Memory B cell (primary cell): ENCODE data around the gene NRXN3.

Experiments
- ATAC-seq: fragments of 150-1000 bp; cut with Tn5 transposase; 2 replicates; pipeline ENCODE4 v1.10.0; 2021; ENCODE audit warnings: low read depth, mild to moderate bottlenecking, moderate library complexity
- DNase-seq, 2 donors: peaks; one replicate each; pipeline ENCODE4 v3.0.0; 2022; ENCODE audit warnings: low spot score in 2 of 2
- H3K27ac Mint-ChIP-seq: one replicate; pipeline ENCODE4 v1.8.0; 2022; ENCODE audit warnings: mild to moderate bottlenecking, moderate library complexity, mixed read lengths
- H3K27me3 Mint-ChIP-seq: one replicate; pipeline ENCODE4 v1.8.0; 2022; ENCODE audit warnings: mixed read lengths
- H3K36me3 Mint-ChIP-seq: one replicate; pipeline ENCODE4 v1.8.0; 2022; ENCODE audit warnings: mild to moderate bottlenecking, mixed read lengths
- H3K4me1 Mint-ChIP-seq: one replicate; pipeline ENCODE4 v1.8.0; 2022; ENCODE audit warnings: mixed read lengths
- H3K4me3 Mint-ChIP-seq: one replicate; pipeline ENCODE4 v1.8.0; 2022; ENCODE audit warnings: mild to moderate bottlenecking, moderate library complexity, mixed read lengths
- H3K9me3 Mint-ChIP-seq: one replicate; pipeline ENCODE4 v1.8.0; 2022; ENCODE audit warnings: mixed read lengths

NRXN3 gene

DNA sequence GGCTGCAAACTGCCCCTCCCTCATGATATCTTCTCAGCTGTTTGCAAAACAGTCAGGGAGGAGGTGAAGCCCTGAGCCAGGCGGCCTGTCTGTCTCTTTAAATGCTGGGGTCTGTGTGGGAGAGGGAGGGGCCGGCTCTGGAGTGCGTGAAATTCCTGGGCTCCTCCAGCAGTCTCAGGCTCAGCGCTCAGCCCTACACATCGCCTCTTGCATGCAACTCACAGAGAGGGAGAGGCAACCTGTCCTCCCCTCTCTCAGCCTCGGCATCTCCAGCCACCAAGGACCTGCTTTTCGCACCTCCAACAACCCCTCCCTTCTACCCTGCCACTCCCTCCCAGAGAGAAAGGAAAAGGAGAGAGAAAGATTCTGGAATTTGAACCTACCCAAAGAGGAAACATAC is at the start of gene NRXN3:
Gene NRXN3, plus strand, starts transcription at position 171 of the 400 bp plus-strand sequence. CDS start 72,721 bp downstream, outside the sequence.
- DNase-seq (no peak), ATAC-seq (no peak)
- Mint-ChIP-seq H3K27me3 (peaks cover 12% of the 10 kb centered on the region), H3K27ac (no peak within 1 kb of the TSS), H3K36me3 (no peaks in the 10 kb centered on the region), H3K9me3 (peaks cover 2% of the 10 kb centered on the region), H3K4me1 (no peaks in the 10 kb centered on the region), H3K4me3 (no peak within 1 kb of the TSS)

DNA sequence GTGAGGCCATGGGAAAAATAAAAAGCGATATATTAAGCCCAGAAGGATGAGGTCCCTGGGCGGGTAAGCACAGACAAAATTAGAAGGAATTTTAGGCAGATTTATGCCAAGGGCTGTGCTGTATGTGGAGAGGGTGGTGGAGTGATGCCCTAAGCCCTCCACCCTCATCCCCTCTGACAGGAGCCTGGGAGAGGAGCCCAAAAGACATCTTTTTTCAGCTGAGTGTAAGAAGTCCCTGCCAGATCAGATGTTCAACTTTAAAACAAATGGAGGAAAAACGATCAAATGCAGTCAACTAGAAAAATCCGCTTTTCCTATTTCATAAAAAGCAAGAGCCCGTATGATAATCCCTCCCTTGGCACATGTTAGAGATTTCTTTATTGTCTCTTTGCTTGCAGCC is 47.7 kb upstream of the NRXN3 start:
- H3K36me3 Mint-ChIP-seq, result no peaks in the 10 kb centered on the region
- no peaks in the 10 kb centered on the region for H3K4me1 Mint-ChIP-seq
- no peak for DNase-seq
- no peak overlapping the region for H3K27ac Mint-ChIP-seq
- H3K27me3 Mint-ChIP-seq, result peaks cover 11% of the 10 kb centered on the region
- no peak overlapping the region for H3K4me3 Mint-ChIP-seq
- ATAC-seq, result no peak
- peaks cover 5% of the 10 kb centered on the region for H3K9me3 Mint-ChIP-seq

DNA sequence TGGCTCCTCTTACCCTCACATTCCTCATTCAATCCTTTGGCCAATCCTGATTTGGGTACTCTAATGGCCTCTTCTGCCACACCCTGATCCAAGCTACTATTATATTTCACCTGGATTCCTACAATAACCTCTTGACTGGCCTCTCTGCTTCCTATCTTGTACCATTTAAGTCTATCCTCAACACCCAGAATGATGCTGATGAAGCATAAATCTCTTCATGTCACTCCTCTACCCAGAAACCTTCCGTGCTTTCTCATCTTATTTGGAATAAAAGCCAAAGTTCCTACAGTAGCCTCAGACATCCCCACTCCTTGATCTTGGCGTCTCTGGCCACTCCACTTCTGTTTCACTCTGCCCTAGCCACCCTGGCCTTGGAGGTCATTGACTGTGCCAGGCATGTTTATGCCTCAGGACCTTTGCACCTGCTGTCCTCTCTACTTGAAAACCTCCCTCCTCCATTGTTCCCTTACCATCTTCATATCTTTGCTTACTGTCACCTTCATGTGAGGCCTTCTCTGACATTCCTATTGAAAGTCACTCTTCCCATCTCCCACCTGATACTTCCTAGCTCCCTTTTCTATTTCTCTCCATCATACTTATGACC is 46.4 kb upstream of the NRXN3 start:
- no peak for ATAC-seq
- Mint-ChIP-seq H3K27ac (no peak overlapping the region), H3K4me3 (no peak overlapping the region), H3K4me1 (no peaks in the 10 kb centered on the region), H3K27me3 (peaks cover 11% of the 10 kb centered on the region), H3K36me3 (no peaks in the 10 kb centered on the region), H3K9me3 (peaks cover 5% of the 10 kb centered on the region)
- no peak for DNase-seq

DNA sequence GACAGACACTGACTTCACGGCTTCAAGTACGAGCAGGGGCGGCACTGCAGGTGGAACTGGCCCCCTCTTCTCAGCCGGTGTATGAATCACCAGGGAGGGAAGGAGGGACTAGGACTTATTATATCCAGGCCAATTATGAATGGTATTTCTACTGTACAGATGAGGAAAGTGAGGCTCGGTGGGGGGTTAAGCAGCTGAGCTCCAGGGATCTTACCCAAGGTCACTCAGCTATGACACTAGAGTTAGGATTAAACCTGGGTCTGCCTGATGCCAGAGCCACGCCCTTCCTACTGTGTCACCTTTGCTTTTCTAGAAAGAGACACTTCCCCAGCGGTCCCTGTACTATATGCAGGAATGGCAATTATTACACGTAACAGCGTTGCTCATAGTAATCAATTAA is 42.2 kb upstream of the NRXN3 start:
- DNase-seq (no peak), ATAC-seq (no peak)
- Mint-ChIP-seq H3K4me3 (no peak overlapping the region), H3K4me1 (no peaks in the 10 kb centered on the region), H3K27ac (no peak overlapping the region), H3K36me3 (no peaks in the 10 kb centered on the region), H3K27me3 (peaks cover 16% of the 10 kb centered on the region), H3K9me3 (peaks cover 7% of the 10 kb centered on the region)

DNA sequence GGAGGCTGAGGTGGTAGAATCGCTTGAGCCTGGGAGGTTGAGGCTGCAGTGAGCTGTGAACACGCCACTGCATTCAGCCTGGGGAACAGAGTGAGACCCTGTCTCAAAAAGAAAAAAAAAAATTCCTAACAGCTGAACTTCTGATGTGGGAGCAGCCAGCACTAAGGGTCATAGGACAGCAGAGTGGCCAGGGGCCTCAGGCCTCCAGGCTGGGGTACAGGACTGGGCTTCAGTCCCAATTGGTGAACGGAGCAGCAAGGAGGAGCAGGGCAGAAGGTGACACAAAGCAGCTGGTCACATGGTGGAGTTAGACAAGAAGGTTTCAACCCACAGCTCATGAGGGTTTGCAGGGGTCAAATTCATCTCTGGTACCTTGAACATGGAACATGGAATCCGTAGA is 40.8 kb upstream of the NRXN3 start:
- H3K4me3 Mint-ChIP-seq, result no peak overlapping the region

DNA sequence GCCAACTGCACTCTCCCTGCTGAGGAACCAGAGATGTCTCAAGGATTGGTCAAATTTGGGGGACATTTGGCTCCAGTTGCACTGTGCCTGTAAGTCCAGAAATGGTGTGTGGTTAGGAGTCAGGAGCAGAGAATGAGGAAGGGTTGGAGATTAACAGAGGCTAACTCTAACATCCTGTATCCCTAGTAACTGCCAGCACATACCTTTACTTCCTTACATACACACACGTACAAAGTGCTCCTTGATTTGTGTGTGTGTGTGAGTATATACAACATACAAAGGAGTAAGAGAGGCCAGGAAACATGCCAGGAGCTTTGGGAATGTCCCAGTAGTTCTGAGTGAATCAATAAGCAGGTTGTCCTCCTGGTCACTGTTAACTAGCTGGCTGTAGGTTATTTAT is 39.8 kb upstream of the NRXN3 start:
- peaks cover 3% of the 10 kb centered on the region for H3K9me3 Mint-ChIP-seq
- DNase-seq (no peak), ATAC-seq (no peak)
- H3K36me3 Mint-ChIP-seq, result no peaks in the 10 kb centered on the region
- H3K27me3 Mint-ChIP-seq, result peaks cover 11% of the 10 kb centered on the region
- H3K4me1 Mint-ChIP-seq, result no peaks in the 10 kb centered on the region
- H3K27ac Mint-ChIP-seq, result no peak overlapping the region
- no peak overlapping the region for H3K4me3 Mint-ChIP-seq

More for the DNA sequence above, 40.8 kb upstream of the NRXN3 start:
- ATAC-seq (no peak), DNase-seq (no peak)
- H3K27me3 Mint-ChIP-seq, result peaks cover 13% of the 10 kb centered on the region
- no peak overlapping the region for H3K27ac Mint-ChIP-seq
- no peaks in the 10 kb centered on the region for H3K4me1 Mint-ChIP-seq
- peaks cover 3% of the 10 kb centered on the region for H3K9me3 Mint-ChIP-seq
- H3K36me3 Mint-ChIP-seq, result no peaks in the 10 kb centered on the region

DNA sequence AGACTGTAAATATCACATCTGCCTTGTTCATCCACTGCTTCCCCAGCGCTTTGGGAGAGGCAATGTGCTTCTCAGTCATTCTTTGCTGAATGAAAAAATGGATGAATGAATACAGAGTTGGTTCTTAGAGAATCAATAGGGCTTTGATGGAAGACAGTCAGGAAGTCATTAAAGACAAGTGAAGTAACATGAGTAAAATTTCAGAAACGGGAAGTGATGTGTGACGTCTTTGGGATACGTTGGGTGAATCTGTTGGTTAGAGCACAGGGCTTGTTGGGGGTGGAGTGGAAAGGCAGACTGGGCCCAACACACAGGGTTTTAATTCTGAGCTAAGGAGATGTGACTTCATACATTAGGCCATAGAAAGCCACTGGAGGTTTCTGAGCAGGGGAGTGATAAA is 39.0 kb upstream of the NRXN3 start:
- Mint-ChIP-seq H3K27ac (no peak overlapping the region), H3K4me3 (no peak overlapping the region), H3K4me1 (no peaks in the 10 kb centered on the region), H3K9me3 (peaks cover 3% of the 10 kb centered on the region), H3K27me3 (peaks cover 8% of the 10 kb centered on the region), H3K36me3 (no peaks in the 10 kb centered on the region)
- DNase-seq, result no peak
- ATAC-seq, result no peak

DNA sequence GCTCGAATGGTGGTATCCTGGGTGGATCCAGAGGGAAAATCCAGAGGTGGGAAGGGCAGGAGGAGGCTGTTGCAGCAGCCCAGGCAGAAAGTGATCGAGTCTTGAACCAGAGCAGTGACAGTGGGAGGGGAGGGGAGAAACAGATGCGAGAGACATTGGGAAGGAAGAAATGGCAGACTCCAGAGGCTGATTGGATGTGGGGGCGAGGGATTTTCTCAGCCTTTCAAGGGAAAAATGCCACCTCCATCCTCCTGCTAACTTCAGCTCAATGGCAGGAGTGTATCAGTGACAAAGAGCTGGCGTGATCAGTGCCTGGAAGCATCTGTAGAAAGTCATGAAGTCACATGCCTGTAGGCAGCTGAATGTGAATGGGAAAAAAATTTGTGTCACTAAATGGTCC is 38.6 kb upstream of the NRXN3 start:
- Mint-ChIP-seq H3K9me3 (peaks cover 3% of the 10 kb centered on the region), H3K27me3 (peaks cover 7% of the 10 kb centered on the region), H3K27ac (no peak overlapping the region), H3K36me3 (no peaks in the 10 kb centered on the region), H3K4me1 (no peaks in the 10 kb centered on the region), H3K4me3 (no peak overlapping the region)
- ATAC-seq (no peak), DNase-seq (no peak)

DNA sequence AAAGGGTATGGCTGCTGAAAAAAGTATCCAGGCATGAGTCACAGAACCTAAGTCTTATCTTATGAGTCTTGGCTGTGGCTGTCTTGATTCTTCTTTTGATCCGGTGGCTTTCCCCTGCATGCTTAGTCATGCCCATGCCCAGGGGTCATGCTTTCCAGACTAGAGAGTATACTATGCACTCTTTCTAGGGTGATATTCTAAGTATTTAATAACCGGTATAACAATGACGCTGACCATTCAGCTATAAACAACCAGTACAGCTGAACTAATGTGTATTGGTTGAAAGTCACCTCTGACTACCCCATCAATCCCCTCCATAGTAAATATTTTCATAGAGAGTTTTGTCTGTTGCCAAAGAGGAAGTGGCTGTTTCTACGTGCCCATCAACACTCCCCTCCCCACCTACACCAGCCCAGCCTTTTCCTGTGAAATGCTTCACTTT is 34.7 kb upstream of the NRXN3 start:
- no peak for DNase-seq
- Mint-ChIP-seq H3K9me3 (peaks cover 3% of the 10 kb centered on the region), H3K27me3 (peaks cover 5% of the 10 kb centered on the region), H3K4me3 (no peak overlapping the region), H3K27ac (no peak overlapping the region), H3K36me3 (no peaks in the 10 kb centered on the region), H3K4me1 (no peaks in the 10 kb centered on the region)
- ATAC-seq, result no peak

DNA sequence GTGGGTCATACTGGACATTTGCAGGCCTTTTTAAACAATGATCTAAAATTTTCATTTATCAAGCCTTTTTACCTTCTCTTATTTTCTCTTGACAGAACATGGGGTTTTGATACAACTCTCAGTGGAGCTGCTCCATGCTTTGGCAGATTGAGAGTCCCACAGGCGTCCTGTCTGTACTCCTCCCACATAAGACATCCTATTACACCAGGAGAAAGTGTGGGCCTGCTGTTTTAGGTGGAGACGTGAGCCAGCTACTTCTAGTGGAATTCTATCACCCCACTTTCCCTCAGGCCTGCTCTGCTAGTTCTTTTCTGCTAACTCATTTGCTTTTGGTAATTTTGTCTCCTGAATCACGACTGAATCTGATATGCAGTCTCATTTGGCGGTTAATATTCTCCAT is 33.5 kb upstream of the NRXN3 start:
- DNase-seq (no peak), ATAC-seq (no peak)
- no peaks in the 10 kb centered on the region for H3K27me3 Mint-ChIP-seq
- H3K4me3 Mint-ChIP-seq, result no peak overlapping the region
- no peaks in the 10 kb centered on the region for H3K36me3 Mint-ChIP-seq
- no peaks in the 10 kb centered on the region for H3K9me3 Mint-ChIP-seq
- H3K27ac Mint-ChIP-seq, result no peak overlapping the region
- H3K4me1 Mint-ChIP-seq, result no peaks in the 10 kb centered on the region

DNA sequence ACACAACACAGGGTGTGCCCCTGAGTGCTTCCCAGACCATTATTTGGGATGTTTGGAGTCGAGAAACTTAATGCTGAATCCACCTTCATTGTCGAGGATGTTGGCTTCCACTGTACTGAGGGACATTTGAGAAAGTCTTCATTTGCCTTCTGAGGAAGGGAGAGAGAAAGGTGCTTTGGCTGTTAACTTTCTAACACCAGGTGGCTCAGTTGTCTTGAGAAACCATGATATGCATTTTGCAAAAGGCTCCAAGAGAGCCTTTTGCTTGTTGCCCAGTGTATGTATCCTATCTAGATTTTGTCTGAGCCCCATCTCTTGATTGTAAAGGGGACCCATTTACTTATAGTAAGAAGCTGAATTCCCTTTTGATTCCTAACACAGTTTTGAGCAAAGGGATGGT is 28.6 kb upstream of the NRXN3 start:
- no peak for DNase-seq
- H3K27ac Mint-ChIP-seq, result no peak overlapping the region
- no peaks in the 10 kb centered on the region for H3K4me1 Mint-ChIP-seq
- no peaks in the 10 kb centered on the region for H3K27me3 Mint-ChIP-seq
- no peak for ATAC-seq
- H3K36me3 Mint-ChIP-seq, result no peaks in the 10 kb centered on the region
- no peak overlapping the region for H3K4me3 Mint-ChIP-seq
- H3K9me3 Mint-ChIP-seq, result no peaks in the 10 kb centered on the region

DNA sequence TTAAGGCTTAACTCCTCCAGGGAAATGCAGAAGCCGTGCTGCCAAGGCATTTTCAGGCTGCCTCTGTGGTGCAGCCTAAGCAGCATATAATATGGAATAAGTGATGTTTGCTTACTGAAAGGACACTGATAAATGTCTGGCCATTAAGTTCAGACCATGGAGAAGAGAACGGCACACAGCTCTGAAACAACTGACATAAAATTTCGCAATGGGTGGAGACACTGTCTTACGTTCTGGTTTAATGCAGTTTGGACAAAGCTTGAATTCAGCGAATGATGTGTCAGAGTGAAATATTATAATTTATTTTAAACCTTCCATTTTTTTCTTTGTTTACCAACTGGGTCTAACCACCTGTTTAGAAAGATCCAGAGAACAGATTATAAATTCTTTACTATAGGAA is 27.2 kb upstream of the NRXN3 start:
- no peaks in the 10 kb centered on the region for H3K27me3 Mint-ChIP-seq
- no peaks in the 10 kb centered on the region for H3K36me3 Mint-ChIP-seq
- ATAC-seq (no peak), DNase-seq (no peak)
- no peak overlapping the region for H3K4me3 Mint-ChIP-seq
- H3K9me3 Mint-ChIP-seq, result no peaks in the 10 kb centered on the region
- H3K4me1 Mint-ChIP-seq, result no peaks in the 10 kb centered on the region
- H3K27ac Mint-ChIP-seq, result no peak overlapping the region

DNA sequence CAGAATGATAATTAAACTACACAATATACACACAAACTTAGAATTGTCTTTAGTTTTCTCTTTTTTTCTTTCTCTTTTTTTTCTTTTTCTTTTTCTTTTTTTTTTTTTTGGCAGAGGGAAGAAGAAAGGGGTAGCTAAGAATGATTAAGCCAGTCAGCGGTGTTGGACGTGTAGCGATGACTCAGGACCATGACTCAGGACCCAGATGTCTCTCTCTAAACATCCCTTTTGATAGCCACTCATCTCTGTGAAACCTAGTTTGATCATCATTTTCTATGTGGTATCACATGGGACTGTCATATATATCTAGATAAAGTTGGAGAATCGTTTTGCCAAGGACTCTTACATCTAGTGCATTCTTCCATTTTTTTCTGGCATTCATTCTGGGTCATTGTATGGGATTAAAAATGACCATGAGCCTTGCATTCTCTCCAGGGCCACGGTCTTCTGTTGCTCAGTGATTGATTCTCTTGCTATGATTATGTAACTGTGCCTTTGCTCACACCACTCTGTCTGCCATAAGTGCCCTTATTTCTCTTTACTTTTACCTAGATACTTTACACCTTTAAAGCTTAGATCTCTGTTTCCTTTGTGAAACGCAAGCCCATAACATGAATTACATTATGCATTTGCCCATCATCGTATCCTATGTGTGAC is 26.6 kb upstream of the NRXN3 start:
- Mint-ChIP-seq H3K27ac (no peak overlapping the region), H3K36me3 (no peaks in the 10 kb centered on the region), H3K4me3 (no peak overlapping the region), H3K27me3 (peaks cover 3% of the 10 kb centered on the region), H3K4me1 (no peaks in the 10 kb centered on the region), H3K9me3 (peaks cover 3% of the 10 kb centered on the region)
- DNase-seq, result no peak
- no peak for ATAC-seq

DNA sequence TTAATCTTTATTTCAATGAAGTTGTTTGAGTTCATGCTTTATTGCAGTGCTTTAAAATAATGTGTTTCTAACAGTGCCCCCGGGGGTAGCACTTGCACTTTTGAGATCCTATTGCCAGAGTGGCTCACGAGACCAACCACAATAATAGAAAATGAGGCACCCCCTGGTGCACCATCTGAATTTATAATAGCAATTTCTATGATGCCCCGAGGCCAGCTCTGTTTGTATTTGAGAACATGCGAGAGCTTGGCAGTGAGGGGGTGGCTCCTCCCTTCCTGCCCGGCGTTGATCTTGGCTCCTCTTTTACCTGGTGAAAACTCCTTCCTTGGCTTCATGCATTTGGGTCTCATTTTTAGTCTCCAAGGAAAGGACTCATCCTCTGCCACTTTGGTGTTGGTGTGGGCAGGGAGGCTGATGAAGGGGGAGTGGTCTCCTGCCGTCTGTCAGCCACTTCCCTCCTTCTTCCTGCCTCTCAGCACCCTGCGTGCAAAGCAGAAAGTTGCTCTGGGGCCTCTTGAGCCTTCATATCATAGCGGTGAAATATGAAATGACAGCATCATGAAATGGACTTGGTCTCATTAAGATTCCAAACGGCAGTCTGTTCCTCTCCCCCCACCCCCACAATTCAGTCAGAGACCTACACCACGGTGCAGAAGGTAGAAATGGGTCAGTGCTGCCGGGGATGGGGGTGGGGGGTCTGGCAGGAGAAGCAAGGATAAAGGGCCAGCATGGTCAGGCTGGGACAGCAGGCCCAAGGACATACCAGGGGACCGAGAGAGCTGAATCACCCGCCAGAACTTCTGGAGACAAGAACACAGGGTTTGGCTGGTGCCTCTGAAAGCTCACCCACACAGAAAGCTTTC is 17.7 kb upstream of the NRXN3 start:
- ATAC-seq, result no peak
- H3K4me3 Mint-ChIP-seq, result no peak overlapping the region
- no peaks in the 10 kb centered on the region for H3K4me1 Mint-ChIP-seq
- peaks cover 6% of the 10 kb centered on the region for H3K27me3 Mint-ChIP-seq
- DNase-seq, result no peak
- H3K27ac Mint-ChIP-seq, result no peak overlapping the region
- H3K36me3 Mint-ChIP-seq, result no peaks in the 10 kb centered on the region
- H3K9me3 Mint-ChIP-seq, result peaks cover 3% of the 10 kb centered on the region
